ENCODE measurements around the gene YES1. TPM values are rescaled to one million over a fixed set of nuclear protein-coding genes. Genes with fewer than 3 reads are reported as not detected.

YES1 gene
- total RNA-seq, 1 experiment from 2014 or later, result 84.5 TPM

DNA sequence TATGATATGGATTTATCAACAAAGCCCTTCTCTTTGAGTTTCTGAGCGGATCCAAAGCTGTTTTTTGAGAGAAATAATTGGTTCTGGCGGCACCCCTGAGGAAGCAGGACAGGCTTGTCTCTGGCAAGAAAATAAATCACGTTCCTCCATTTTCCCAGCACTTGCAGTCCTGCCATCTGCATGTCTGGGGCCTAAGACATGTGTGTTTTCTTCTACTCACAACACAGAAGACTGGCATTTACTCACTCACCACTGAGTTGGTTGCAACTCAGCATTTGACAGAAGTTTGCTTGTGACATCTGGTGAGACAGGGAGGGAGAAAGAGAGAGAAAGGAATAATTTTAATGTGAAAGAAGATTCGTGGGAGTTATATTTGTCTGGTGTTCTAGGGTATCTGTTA lies 37.0 kb upstream of the YES1 start:
- Histone ChIP-seq H3K9ac (ENCODE audit: low read length) (no peak overlapping the region), H3K79me2 (ENCODE audit: insufficient read depth, low read length) (no peaks in the 10 kb centered on the region), H4K20me1 (ENCODE audit: insufficient read depth) (no peaks in the 10 kb centered on the region), H3K36me3 (ENCODE audit: control insufficient read depth in 1 of 2, insufficient read depth in 2 of 2, low read length in 2 of 2) (no peaks in the 10 kb centered on the region), H3K4me2 (ENCODE audit: low read length) (no peak overlapping the region), H3K9me3 (ENCODE audit: control insufficient read depth in 1 of 2, insufficient read depth in 1 of 2, low read depth in 1 of 2, low read length in 2 of 2) (no peaks in the 10 kb centered on the region), H3K27me3 (ENCODE audit: insufficient read depth, low read length) (no peaks in the 10 kb centered on the region), H3K4me1 (ENCODE audit: control insufficient read depth in 1 of 2, insufficient read depth in 2 of 2, low read length in 2 of 2) (peaks cover 17 to 33% of the 10 kb centered on the region in 2 experiments), H3K27ac (ENCODE audit: low read depth, low read length) (no peak overlapping the region), H3K4me3 (replicated peaks in 1 of 2; ENCODE audit: low read depth in 1 of 2, low read length in 2 of 2) (no peak overlapping the region), H3K9me2 (ENCODE audit: insufficient read depth) (no peaks in the 10 kb centered on the region), H2AFZ (ENCODE audit: low read depth, low read length, poor library complexity, severe bottlenecking) (no peak overlapping the region)
- ChIA-PET RAD21 (ENCODE audit: low non-redundant PET in 1 of 2, low total read pairs in 2 of 2, uncharacterized antibody in 2 of 2, unreplicated experiment in 2 of 2) (no interaction called here), CTCF (interaction anchor here (1.5 kb wide), 1 partner anchor 9 kb away, joined by 9 read pairs; no protein-coding TSS in a partner anchor), POLR2A (no interaction called here)
- TF ChIP-seq POLR2A (IDR thresholded peaks at IDR 0.05; ENCODE audit: borderline replicate concordance, extremely low read depth, insufficient read depth, insufficient read length), result no peak
- TF ChIP-seq, protein P1, sequence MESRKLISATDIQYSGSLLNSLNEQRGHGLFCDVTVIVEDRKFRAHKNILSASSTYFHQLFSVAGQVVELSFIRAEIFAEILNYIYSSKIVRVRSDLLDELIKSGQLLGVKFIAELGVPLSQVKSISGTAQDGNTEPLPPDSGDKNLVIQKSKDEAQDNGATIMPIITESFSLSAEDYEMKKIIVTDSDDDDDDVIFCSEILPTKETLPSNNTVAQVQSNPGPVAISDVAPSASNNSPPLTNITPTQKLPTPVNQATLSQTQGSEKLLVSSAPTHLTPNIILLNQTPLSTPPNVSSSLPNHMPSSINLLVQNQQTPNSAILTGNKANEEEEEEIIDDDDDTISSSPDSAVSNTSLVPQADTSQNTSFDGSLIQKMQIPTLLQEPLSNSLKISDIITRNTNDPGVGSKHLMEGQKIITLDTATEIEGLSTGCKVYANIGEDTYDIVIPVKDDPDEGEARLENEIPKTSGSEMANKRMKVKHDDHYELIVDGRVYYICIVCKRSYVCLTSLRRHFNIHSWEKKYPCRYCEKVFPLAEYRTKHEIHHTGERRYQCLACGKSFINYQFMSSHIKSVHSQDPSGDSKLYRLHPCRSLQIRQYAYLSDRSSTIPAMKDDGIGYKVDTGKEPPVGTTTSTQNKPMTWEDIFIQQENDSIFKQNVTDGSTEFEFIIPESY (IDR thresholded peaks at IDR 0.05; ENCODE audit: extremely low read depth, insufficient replicate concordance, low read length), result no peak
- no peak for TF ChIP-seq ELF1 (IDR thresholded peaks at IDR 0.05; ENCODE audit: borderline replicate concordance, low read depth)
- TF ChIP-seq, protein P2, sequence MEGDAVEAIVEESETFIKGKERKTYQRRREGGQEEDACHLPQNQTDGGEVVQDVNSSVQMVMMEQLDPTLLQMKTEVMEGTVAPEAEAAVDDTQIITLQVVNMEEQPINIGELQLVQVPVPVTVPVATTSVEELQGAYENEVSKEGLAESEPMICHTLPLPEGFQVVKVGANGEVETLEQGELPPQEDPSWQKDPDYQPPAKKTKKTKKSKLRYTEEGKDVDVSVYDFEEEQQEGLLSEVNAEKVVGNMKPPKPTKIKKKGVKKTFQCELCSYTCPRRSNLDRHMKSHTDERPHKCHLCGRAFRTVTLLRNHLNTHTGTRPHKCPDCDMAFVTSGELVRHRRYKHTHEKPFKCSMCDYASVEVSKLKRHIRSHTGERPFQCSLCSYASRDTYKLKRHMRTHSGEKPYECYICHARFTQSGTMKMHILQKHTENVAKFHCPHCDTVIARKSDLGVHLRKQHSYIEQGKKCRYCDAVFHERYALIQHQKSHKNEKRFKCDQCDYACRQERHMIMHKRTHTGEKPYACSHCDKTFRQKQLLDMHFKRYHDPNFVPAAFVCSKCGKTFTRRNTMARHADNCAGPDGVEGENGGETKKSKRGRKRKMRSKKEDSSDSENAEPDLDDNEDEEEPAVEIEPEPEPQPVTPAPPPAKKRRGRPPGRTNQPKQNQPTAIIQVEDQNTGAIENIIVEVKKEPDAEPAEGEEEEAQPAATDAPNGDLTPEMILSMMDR (IDR thresholded peaks at IDR 0.05 in 2 of 3, conservative IDR thresholded peaks at IDR 0.05 in 1 of 3; ENCODE audit: borderline replicate concordance in 1 of 3, insufficient read depth in 1 of 3, low read depth in 2 of 3, low read length in 2 of 3), result no peak
- TF ChIP-seq, protein P3, sequence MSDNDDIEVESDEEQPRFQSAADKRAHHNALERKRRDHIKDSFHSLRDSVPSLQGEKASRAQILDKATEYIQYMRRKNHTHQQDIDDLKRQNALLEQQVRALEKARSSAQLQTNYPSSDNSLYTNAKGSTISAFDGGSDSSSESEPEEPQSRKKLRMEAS (IDR thresholded peaks at IDR 0.05), result no peak
- no peak for TF ChIP-seq EZH2phosphoT487 (IDR thresholded peaks at IDR 0.05; ENCODE audit: borderline replicate concordance)
- TF ChIP-seq SP1 (IDR thresholded peaks at IDR 0.05; ENCODE audit: low read depth), result no peak
- TF ChIP-seq CBX3 (IDR thresholded peaks at IDR 0.05; ENCODE audit: low read depth), result no peak
- TF ChIP-seq RAD21 (IDR thresholded peaks at IDR 0.05; ENCODE audit: low read depth), result no peak
- intact Hi-C loops (cut with micrococcal nuclease), result no loop called here
- no TSS peak for BruUV-seq (replicated peaks)
- ATAC-seq, result no peak
- no peak for DNase-seq (ENCODE audit: low read depth, low spot score)
